ENCODE data around the gene SUV39H2. TPM values are rescaled to one million over a fixed set of nuclear protein-coding genes. Genes with fewer than 3 reads are reported as not detected.

Gene SUV39H2
- total RNA-seq, 1 donor from 2014 or later = 8.1 TPM

DNA sequence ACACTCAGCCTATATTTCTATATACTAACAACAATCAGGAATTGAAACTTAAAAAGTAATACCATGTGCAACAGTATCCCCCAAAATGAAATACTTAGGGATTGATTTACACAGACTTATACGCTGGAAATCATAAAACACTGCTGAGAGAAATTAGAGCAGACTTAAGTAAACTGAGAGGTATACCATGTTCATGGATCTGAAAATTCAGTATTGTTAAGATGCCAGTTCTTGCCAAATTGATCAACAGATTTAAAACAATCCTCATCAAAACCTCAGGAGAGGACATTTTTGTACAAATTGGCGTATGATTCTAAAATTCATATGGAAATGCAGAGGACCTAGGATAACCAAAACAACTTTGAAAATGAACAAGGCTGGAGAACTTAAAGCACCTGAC lies 37.9 kb downstream of the SUV39H2 start:
- no peaks in the 10 kb centered on the region for H3K27me3 Mint-ChIP-seq
- H3K27ac Mint-ChIP-seq = peak overlapping the region; percentile 1

DNA sequence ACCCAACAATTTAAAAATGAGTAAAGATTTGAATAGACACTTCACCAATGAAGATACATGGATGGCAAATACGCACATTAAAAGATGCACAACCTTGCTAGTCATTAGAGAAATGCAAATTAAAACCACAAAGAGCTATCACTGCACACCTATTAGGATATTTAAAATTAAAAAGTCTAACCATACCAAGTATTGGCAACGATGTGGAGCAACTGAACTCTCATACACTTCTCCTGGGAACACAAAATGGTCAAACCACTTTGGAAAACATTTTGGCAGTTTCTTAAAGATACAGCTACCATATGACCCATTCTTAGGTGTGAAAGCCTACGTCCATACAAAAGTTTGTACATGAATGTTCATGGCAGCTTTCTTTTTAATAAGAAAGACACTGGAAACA lies 39.2 kb downstream of the SUV39H2 start:
- Mint-ChIP-seq H3K27ac (no peak overlapping the region), H3K27me3 (no peaks in the 10 kb centered on the region), H3K4me1 (peaks cover 6% of the 10 kb centered on the region), H3K36me3 (ENCODE audit: low read depth) (peaks cover 94% of the 10 kb centered on the region), H3K4me3 (no peak overlapping the region), H3K9me3 (peaks cover 5% of the 10 kb centered on the region)
- POLR2A ChIA-PET = no interaction called here
- ATAC-seq (ENCODE audit: low read depth) (no peak), DNase-seq (no peak)
- intact Hi-C loops (cut with micrococcal nuclease) = no loop called here
- CTCF ChIA-PET = no interaction called here
- no peak for TF ChIP-seq CTCF (IDR thresholded peaks at IDR 0.05)

More for the DNA sequence above, 37.9 kb downstream of the SUV39H2 start:
- peaks cover 6% of the 10 kb centered on the region for H3K4me1 Mint-ChIP-seq
- no peak for DNase-seq
- intact Hi-C loops (cut with micrococcal nuclease) = no loop called here
- no peak overlapping the region for H3K4me3 Mint-ChIP-seq
- peaks cover 5% of the 10 kb centered on the region for H3K9me3 Mint-ChIP-seq
- no peak for TF ChIP-seq CTCF (IDR thresholded peaks at IDR 0.05)
- POLR2A ChIA-PET = no interaction called here
- no peak for ATAC-seq (ENCODE audit: low read depth)
- H3K36me3 Mint-ChIP-seq (ENCODE audit: low read depth) = peaks cover 94% of the 10 kb centered on the region
- CTCF ChIA-PET = no interaction called here

- no peaks in the 10 kb centered on the region for H3K27me3 Mint-ChIP-seq
- peaks cover 3% of the 10 kb centered on the region for H3K4me1 Mint-ChIP-seq
- ATAC-seq (ENCODE audit: low read depth) (no peak), DNase-seq (no peak)
- no peak overlapping the region for H3K27ac Mint-ChIP-seq
- no peak overlapping the region for H3K4me3 Mint-ChIP-seq
- intact Hi-C loops (cut with micrococcal nuclease) = no loop called here
- TF ChIP-seq CTCF (IDR thresholded peaks at IDR 0.05) = no peak
- ChIA-PET POLR2A (no interaction called here), CTCF (no interaction called here)
- H3K36me3 Mint-ChIP-seq (ENCODE audit: low read depth) = peaks cover 95% of the 10 kb centered on the region
- peaks cover 5% of the 10 kb centered on the region for H3K9me3 Mint-ChIP-seq
These were observed 40.3 kb downstream of the SUV39H2 start for GRCh38 chr10:14918964-14919363.

- no peaks in the 10 kb centered on the region for H3K27me3 Mint-ChIP-seq
- TF ChIP-seq CTCF (IDR thresholded peaks at IDR 0.05) = no peak
- no peak for ATAC-seq (ENCODE audit: low read depth)
- POLR2A ChIA-PET = interaction anchor here (1.4 kb wide), 1 partner anchor 30 kb away, joined by 4 read pairs; the partner anchor contains the start of gene DCLRE1C
- CTCF ChIA-PET = no interaction called here
- peaks cover 32% of the 10 kb centered on the region for H3K4me1 Mint-ChIP-seq
- peaks cover 88% of the 10 kb centered on the region for H3K36me3 Mint-ChIP-seq (ENCODE audit: low read depth)
- DNase-seq = no peak
- intact Hi-C loops (cut with micrococcal nuclease) = no loop called here
- no peak overlapping the region for H3K27ac Mint-ChIP-seq
- no peak overlapping the region for H3K4me3 Mint-ChIP-seq
- H3K9me3 Mint-ChIP-seq = no peaks in the 10 kb centered on the region
These were observed 45.3 kb downstream of the SUV39H2 start for GRCh38 chr10:14924013-14924412.

- Mint-ChIP-seq H3K36me3 (ENCODE audit: low read depth) (peaks cover 81% of the 10 kb centered on the region), H3K4me1 (peaks cover 32% of the 10 kb centered on the region), H3K4me3 (no peak overlapping the region), H3K27me3 (no peaks in the 10 kb centered on the region), H3K9me3 (no peaks in the 10 kb centered on the region), H3K27ac (no peak overlapping the region)
- ChIA-PET CTCF (no interaction called here), POLR2A (no interaction called here)
- ATAC-seq (ENCODE audit: low read depth) (no peak), DNase-seq (no peak)
- no peak for TF ChIP-seq CTCF (IDR thresholded peaks at IDR 0.05)
- intact Hi-C loops (cut with micrococcal nuclease) = no loop called here
These were observed 46.6 kb downstream of the SUV39H2 start for GRCh38 chr10:14925268-14925667.

Measured in activated B cell treated with CpG ODN at 0.5 μM for 24 hours (primary cell).